Osteoblast (primary cell): ENCODE results near the gene C2CD5. TPM values are rescaled to one million over a fixed set of nuclear protein-coding genes. Genes with fewer than 3 reads are reported as not detected.

Experiments used
- DNase-seq: peaks from one replicate; pipeline ENCODE4 v3.0.0; 2011; ENCODE audit warnings: low spot score, mixed read lengths; ENCODE audit not compliant: insufficient read length; ENCODE audit errors: missing footprints
- H2AFZ ChIP-seq: 2 replicates; pipeline ENCODE4 v1.6.0; 2011; ENCODE audit warnings: mild to moderate bottlenecking, low read length
- H3K27ac ChIP-seq: 2 replicates; pipeline ENCODE4 v1.5.1; 2011; ENCODE audit warnings: mild to moderate bottlenecking, low read depth, low read length, moderate library complexity
- H3K27me3 ChIP-seq: 2 replicates; pipeline ENCODE4 v1.6.0; 2012; ENCODE audit warnings: mild to moderate bottlenecking, control low read depth, inconsistent platforms, low read length, moderate library complexity; ENCODE audit not compliant: insufficient read depth
- H3K36me3 ChIP-seq: 2 replicates; pipeline ENCODE4 v1.5.1; 2011; ENCODE audit warnings: mild to moderate bottlenecking, low read length, control low read depth, moderate library complexity; ENCODE audit not compliant: insufficient read depth
- H3K4me1 ChIP-seq: 2 replicates; pipeline ENCODE4 v1.5.1; 2011; ENCODE audit warnings: mild to moderate bottlenecking, low read length, control low read depth, moderate library complexity; ENCODE audit not compliant: insufficient read depth
- H3K4me2 ChIP-seq: 2 replicates; pipeline ENCODE4 v1.6.0; 2011; ENCODE audit warnings: mild to moderate bottlenecking, low read length; ENCODE audit not compliant: insufficient read depth
- H3K4me3 ChIP-seq: fragments of 200-600 bp; sonication (generic); 3 replicates; pipeline ENCODE4 v1.5.1; 2012; ENCODE audit warnings: mild to moderate bottlenecking, low read length, inconsistent platforms; ENCODE audit not compliant: insufficient read depth
- H3K79me2 ChIP-seq: 2 replicates; pipeline ENCODE4 v1.6.0; 2012; ENCODE audit warnings: mild to moderate bottlenecking, low read length, control low read depth, inconsistent platforms; ENCODE audit not compliant: insufficient read depth
- H3K9me3 ChIP-seq: 2 replicates; pipeline ENCODE4 v1.5.1; 2011; ENCODE audit warnings: low read depth, low read length, control low read depth
- H4K20me1 ChIP-seq: 2 replicates; pipeline ENCODE4 v1.6.0; 2012; ENCODE audit warnings: mild to moderate bottlenecking, low read length, control low read depth; ENCODE audit not compliant: insufficient read depth
- CTCF ChIP-seq: IDR thresholded peaks from 2 replicates; pipeline ENCODE4 v1.5.1; 2011; ENCODE audit warnings: mild to moderate bottlenecking, low read depth, low read length, moderate library complexity; ENCODE audit errors: extremely low read depth
- total RNA-seq: library from RNA; depleted of rRNA; stranded (reverse); fragments of >200 nt; gene quantifications from 2 replicates; pipeline ENCODE4 v1.2.3, GENCODE V29; 2012

Gene C2CD5
- 22.1 and 25.0 TPM in 2 replicates for total RNA-seq

- Histone ChIP-seq H3K4me3 (peak within 1 kb of the TSS; percentile 95), H3K27ac (peak within 1 kb of the TSS; percentile 83), H2AFZ (peak within 1 kb of the TSS; percentile 97)
Measured at GRCh38 chr12:22544038-22544979, at the start of gene C2CD5. Gene C2CD5, minus strand, starts transcription at chr12:22544542. Its CDS starts 392 bp downstream, at chr12:22544150.

GRCh38 chr12:22593864-22594263 lies 49.5 kb upstream of the C2CD5 start:
- Histone ChIP-seq H3K27me3 (no peaks in the 10 kb centered on the region), H3K4me2 (no peak overlapping the region), H4K20me1 (no peaks in the 10 kb centered on the region), H3K4me3 (no peak overlapping the region), H3K27ac (no peak overlapping the region), H3K36me3 (no peaks in the 10 kb centered on the region), H3K79me2 (no peaks in the 10 kb centered on the region), H3K4me1 (no peaks in the 10 kb centered on the region), H2AFZ (no peak overlapping the region), H3K9me3 (no peaks in the 10 kb centered on the region)
- DNase-seq, result no peak
- no peak for TF ChIP-seq CTCF

More at GRCh38 chr12:22544038-22544979, at the start of gene C2CD5:
- peaks cover 36% of the 10 kb centered on the region for H3K79me2 ChIP-seq
- H3K4me2 ChIP-seq, result peak within 1 kb of the TSS; percentile 99
- no peak for TF ChIP-seq CTCF
- peaks cover 9% of the 10 kb centered on the region for H3K4me1 ChIP-seq
- H3K27me3 ChIP-seq, result no peaks in the 10 kb centered on the region
- H4K20me1 ChIP-seq, result no peaks in the 10 kb centered on the region
- peak; percentile 96 for DNase-seq
- H3K9me3 ChIP-seq, result no peaks in the 10 kb centered on the region
- H3K36me3 ChIP-seq, result no peaks in the 10 kb centered on the region

GRCh38 chr12:22588817-22589216 lies 44.5 kb upstream of the C2CD5 start:
- Histone ChIP-seq H3K79me2 (no peaks in the 10 kb centered on the region), H3K27ac (no peak overlapping the region), H3K4me1 (no peaks in the 10 kb centered on the region), H3K36me3 (no peaks in the 10 kb centered on the region), H3K27me3 (no peaks in the 10 kb centered on the region), H2AFZ (no peak overlapping the region), H3K4me3 (no peak overlapping the region), H3K4me2 (no peak overlapping the region), H3K9me3 (no peaks in the 10 kb centered on the region), H4K20me1 (no peaks in the 10 kb centered on the region)
- no peak for DNase-seq
- no peak for TF ChIP-seq CTCF

GRCh38 chr12:22578328-22578727 lies 34.0 kb upstream of the C2CD5 start:
- H3K27ac ChIP-seq, result no peak overlapping the region
- H3K79me2 ChIP-seq, result no peaks in the 10 kb centered on the region
- H3K9me3 ChIP-seq, result no peaks in the 10 kb centered on the region
- DNase-seq, result no peak
- H3K36me3 ChIP-seq, result no peaks in the 10 kb centered on the region
- no peak overlapping the region for H2AFZ ChIP-seq
- no peak overlapping the region for H3K4me2 ChIP-seq
- no peaks in the 10 kb centered on the region for H4K20me1 ChIP-seq
- H3K4me3 ChIP-seq, result no peak overlapping the region
- H3K4me1 ChIP-seq, result no peaks in the 10 kb centered on the region
- no peaks in the 10 kb centered on the region for H3K27me3 ChIP-seq
- no peak for TF ChIP-seq CTCF
